Hematopoietic multipotent progenitor cell treated with erythropoietin and hydrocortisone succinate and interleukin-3 and kit ligand, for 4 days (in vitro differentiated cells): Measurements from ENCODE around the gene FSTL4.
"Not testable (repeated sequence)": the region's sequence is repeated elsewhere in the genome, so short reads cannot be mapped to it uniquely, and the experiment has no call there.

Experiments
- DNase-seq: peaks from one replicate; pipeline ENCODE4 v3.0.0-alpha.2; 2015

FSTL4 gene

DNA sequence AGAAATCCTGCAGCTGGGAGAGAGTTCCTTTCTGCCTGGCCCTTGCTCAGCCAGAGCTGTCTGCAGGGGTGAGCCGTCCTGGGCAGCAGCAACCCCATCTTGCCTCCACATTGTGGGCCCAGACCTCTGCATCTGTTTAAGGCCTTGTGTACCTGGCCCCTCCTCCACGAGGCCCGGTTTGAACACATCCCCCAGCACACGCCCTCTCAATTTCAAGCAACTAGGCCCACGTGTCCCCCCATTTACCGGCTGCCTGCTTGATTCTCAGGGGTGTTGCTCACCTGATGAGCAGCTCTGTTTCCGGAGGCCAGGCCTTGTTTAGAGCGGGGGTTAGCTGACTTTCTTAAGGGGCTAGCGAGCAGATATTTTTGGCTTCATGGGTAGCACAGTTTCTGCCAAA is 378.7 kb downstream of the FSTL4 start:
- no peak for DNase-seq

DNA sequence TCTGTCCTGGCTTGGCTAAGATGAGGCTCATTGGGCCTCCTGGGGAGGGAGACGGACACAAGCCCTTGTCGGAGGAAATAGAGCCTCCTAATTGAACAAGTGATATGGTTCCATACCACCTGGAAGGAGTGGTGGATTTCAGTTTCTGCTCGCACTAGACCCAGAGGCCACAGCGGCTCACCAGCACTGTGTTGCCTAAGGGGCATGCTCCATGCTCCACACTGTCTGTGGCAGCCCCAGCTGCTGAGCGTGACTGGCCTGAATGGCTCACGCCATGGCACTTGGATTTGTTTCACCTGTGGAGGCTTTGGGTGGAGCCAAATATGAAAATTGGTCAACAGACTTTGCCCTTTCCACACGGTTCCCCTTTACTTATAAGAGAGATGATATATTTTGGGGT is 379.4 kb downstream of the FSTL4 start:
- DNase-seq: no peak

DNA sequence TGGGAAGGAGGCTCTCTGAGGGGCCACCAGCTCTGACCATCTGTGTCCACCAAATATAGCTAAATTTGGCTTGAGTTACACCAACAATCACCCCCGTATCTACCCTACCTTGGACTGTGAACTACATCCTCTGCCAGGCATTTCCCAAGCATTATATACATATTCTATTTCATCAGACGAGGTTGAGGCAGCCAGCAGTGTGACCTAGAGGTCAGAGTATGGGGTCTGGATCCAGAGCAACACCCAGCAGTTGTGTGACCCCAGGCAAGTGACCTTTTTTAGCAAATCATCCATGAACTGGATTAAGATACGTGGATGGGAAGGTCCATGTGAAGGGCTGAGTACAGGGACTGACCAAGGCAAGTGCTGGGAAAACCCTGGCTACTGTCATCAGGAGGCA is 379.9 kb downstream of the FSTL4 start:
- DNase-seq: no peak

DNA sequence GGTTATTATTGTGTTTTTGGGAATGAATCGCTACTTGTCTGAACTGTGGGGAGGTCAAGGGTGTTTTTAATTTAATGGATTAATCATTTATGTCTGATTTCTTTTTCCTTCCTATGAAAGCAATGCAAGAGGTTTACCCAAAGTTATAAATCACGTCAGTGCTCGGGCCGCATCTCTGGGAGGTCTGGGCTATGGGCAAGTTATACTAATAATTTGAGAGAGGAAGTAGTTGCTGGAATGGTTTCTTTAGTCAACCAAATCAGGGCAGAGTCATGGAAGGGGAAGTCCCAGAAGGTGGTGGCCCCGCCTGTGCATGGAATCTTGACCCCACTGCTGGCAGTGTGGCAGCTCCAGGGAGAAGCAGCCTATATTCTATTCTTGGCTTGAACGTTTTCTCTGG is 380.3 kb downstream of the FSTL4 start:
- peak; percentile 27 for DNase-seq

DNA sequence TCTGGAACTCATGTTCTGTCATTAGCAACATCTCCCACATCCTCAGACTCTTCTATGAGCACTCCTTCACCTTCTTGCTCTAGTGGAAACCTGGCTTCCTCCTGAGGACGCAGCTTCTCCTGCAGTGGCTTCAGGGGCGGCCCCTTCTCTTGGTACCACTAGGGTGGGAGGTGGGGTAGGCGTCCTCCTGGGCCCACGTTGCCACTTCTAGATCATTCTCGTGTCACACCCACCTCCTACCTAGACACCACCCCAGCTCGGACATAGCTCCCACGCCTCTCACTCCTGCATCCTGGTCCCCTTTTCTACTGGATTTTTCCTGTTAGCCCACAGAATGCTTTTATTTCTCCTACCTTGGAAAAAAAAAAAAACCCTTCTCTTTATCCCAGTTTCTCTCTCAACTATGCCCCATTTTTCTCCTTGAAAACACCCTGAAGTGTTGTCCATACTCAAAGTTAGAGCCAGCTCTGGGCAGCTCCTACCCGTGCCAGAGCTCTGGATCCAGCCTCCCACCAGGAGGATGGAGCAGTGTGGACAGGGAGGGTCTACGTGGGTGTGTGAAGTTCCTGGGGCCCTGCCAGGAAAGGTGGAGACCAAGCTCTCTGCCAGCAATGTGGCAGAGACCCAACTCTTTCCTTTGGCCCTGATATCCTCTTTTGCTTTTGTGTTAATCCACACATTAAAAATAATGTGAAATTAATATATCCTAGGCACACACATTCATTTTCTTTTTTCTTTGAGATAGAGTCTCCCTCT is 381.3 kb downstream of the FSTL4 start:
- DNase-seq: no peak

DNA sequence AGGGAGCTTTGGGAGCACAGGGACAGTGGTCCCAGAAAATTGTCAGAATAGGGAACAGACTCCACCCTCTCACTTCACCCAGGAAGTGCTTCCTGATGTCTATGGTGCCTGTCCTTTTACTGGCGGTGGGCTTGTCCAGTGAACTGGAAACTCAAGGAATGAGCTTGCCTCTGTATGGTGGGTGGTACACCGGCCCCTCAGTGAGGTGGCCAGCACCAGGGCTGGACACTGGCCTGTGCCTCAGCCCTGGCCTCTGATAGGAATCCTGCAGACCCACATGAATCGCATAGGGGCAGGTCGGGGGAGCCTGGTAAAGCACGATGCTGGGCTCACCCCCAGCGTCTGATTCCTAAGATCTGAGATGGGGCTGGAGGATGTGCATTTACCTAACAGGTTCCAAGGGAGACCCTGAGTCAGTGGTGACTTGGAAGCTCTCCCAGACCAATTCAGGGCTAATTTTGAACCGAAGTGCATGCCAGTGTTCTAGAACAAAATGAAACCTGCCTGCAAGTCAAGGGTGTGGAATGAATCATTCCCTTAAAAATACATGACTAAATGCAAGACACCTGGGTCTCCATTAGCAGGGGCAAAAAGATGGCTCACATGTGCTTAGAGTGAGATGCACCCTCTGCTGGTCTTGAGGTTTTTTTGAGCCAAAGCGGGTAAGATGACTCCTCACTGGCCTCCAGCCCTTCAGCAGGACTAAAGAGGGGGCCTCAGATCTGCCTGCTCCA is 382.2 kb downstream of the FSTL4 start:
- no peak for DNase-seq

DNA sequence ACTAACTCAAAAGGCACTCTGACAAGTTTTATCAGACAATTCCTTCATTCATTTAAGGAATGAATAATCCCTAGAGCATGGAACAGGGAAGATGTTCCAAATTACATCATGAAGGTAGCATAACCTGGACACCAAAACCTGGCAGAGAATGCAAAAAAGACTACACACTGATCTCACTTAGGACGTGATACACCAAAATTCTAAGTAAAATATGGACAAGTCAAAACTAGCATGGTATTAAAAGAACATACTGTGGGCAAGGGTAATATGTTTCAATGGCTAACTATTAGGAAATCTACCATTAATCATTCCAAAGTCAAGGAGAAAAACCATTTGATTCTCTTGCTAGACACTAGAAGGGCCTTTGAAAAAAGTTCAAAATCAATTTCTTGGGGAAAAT is 384.0 kb downstream of the FSTL4 start:
- DNase-seq: no peak

DNA sequence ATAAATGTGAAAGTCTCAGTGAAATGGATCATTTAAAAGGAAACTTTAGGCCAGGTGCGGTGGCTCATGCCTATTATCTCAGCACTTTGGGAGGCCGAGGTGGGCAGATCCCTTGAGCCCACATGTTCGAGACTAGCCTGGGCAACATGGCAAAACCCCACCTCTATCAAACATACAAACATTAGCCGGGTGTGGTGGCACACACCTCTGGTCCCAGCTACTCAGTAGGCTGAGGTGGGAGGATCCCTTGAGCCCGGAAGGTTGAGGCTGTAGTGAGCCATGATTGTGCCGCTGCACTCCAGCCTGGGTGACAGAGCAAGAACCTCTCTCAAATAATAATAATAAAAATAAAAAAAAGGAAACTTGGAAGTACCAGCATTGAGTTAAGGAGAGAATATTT is 384.4 kb downstream of the FSTL4 start:
- DNase-seq: no peak

DNA sequence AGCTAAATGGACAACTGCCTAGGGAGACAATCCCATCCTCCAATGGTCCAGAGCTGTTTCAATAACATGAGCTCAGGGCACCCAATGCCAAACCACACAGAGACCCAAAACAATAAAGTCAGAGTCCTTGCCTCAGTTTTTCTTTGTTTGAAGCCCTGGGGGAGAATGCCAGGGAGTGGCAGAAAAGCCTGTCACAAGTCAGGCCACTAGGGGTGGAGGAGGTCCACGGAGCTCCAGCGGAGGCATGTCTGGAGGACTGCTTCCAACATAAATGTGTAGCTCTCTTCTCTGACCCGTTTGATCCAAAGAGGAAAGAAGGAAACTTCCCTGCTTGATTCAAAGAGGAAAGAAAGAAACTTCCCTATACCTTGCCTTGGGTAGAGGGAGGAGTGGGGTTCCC is 385.3 kb downstream of the FSTL4 start:
- DNase-seq: no peak

DNA sequence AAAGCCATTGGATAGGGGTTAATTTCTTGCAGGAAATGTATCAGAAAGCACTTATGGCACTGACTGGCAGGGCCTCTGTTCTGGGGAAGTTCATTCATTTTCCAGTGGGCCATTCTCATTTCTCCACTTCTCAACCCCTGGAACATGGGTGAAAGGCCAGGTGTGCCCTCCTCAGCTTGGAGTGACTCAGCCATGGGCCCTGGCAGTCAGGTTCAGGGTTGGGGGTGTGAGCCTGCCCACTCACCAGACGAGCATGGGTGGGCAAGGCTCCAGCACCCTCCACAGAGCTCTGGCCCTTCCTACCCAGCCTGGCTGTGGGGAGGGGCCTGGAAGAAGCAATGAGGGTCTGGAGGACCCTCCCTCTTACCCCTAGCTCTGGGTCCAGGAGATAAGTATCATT is 386.2 kb downstream of the FSTL4 start:
- DNase-seq: no peak

DNA sequence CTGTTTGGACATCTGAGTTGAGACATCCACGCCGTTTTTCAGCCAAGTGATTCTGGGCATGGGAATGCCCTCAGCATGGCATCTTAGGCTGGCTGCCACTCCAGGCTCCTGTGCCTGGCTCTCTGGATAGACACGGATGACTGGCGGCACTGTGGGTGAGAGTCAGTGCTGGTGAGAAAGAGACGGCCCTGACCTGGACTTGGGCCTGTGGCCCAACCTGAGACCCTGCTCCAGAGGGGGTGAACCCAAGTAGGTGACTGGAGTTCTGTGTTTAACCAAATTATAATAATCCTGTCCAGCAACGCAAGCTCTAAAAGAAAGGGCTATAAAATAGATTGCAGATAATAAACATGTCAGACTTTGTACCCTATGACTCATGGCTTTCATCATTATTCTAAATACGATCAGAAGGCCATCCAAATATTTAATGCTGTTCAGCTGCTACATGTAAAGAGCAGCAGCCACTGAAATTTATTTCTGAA is 386.6 kb downstream of the FSTL4 start:
- no peak for DNase-seq

DNA sequence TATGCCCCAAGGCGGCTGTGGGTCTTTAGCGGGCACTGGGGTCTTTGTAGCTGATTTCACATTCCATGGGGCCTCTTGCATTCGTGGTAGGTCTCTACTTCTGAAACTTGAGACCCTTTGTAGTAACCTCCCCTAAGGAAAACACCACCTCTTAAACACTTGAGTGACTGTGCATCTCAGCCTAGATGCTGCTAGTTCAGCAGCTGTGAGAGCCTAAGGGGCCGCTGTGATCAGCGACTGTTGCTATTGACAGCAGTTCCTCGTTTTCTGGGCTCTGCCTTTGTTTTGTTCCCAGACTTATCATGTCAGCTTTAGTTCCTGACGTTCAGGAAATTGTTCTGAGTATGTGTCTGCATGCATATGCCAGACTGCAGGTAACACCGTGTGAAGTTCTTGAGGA is 389.4 kb downstream of the FSTL4 start:
- DNase-seq: no peak

DNA sequence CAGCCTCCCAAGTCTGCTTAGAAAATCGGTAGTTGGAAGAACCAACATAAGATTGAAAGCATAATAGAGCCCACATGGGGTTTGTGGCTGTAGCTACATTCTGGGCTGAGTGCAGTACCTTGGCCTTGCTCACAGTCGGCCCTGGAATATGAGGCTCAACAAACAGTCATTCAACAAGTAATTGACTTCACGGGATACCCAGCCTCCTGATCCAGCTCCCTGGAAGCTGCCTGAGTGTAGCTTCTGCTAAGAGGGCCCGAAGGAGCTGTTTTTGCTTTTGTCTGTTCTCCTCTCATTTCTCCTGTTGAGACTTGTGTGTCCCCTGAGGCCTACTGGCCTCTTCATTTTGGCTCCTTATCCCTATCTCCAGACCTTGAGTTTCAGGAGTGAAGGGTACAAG is 389.8 kb downstream of the FSTL4 start:
- no peak for DNase-seq

DNA sequence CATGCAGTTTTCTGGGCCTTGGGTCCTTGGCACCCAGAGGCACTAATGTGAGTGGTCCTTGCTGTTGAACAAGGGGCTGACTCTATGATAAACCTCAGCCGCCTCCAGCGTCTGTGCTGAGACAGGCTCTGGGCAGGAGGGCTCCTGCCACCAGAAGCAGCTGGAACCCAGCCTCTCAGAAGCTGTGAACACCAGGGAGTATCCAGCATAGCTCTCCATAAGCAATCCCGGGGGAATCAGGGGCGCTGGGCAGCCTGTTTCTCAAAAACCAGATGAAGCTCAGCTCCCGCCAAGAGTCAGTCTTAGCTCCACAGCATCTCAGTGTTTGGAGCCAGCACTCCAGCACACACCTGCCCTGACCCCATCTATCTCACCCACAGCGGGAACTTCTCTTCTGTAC is 390.3 kb downstream of the FSTL4 start:
- DNase-seq: no peak

DNA sequence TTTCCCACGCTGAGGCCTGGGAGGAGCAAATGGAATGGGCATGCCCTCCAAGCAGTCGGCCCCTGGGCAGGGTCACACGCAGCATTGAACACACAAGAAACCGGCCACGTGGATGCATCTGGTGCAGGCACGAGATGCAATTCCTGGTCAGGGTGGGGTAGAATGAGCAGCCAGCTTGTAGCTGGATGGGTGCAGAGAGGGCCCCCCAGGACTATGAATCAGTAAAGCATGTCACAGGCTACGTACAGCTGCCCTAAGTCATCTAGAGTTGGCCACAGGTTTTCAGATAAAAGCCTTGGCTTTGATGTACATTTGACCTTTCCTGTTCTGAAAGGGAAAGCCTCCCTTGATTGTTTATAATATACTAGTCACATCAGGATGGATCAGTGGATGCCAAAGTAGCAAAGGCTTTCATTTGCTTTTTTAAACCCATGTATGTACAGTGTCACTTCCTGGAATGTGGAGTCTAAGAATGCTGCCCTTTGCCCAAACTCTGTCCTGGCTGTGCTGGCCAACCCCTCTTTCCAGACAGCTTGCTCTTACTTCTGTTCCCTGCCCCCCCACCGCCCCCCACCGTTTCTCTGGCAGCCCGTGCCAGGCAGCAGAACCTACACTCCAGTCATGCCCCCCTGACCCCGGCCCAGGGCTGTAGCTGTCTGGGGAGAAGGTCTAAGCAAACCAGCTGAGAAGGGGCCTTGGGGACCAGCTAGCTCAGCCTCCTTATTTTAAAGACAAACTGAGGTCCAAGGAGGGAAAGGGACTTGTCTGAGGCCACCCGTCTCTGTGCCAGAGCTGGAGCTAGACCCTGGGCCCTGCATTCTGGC is 391.3 kb downstream of the FSTL4 start:
- DNase-seq: no peak

DNA sequence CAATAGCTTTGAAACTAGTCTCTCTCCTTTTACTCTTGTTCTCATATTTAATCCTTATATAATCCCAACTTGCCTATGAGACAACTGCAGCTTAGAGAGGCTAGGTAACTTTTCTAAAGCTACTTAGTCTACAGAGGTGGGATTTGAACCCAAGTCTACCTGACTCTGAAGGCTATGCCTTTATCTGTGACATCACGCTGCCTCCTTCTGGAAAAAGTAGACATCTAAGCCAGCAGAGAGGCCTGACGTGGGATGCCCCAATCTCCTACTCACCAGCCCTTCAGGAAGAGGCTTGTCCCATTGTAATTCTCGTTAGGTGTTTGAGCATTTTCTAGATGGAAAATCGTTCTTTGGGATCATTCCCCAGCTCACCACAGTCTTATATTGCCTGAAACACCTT is 393.0 kb downstream of the FSTL4 start:
- DNase-seq: no peak

DNA sequence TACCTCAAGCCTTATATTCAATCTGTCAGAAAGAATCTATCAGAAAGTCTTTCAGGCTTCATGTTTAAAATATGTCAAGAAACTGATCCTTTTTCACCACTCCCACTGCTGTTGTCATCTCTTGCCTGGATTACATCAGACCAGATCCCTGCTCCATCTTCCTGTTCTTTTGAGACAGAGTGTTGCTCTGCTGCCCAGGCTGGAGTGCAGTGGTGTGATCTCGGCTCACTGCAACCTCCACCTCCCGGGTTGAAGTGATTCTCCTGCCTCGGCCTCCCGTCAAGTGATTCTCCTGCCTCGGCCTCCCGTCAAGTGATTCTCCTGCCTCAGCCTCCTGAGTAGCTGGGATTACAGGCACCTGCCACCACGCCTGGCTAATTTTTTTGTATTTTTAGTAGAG is 396.2 kb downstream of the FSTL4 start:
- not testable (repeated sequence) for DNase-seq

DNA sequence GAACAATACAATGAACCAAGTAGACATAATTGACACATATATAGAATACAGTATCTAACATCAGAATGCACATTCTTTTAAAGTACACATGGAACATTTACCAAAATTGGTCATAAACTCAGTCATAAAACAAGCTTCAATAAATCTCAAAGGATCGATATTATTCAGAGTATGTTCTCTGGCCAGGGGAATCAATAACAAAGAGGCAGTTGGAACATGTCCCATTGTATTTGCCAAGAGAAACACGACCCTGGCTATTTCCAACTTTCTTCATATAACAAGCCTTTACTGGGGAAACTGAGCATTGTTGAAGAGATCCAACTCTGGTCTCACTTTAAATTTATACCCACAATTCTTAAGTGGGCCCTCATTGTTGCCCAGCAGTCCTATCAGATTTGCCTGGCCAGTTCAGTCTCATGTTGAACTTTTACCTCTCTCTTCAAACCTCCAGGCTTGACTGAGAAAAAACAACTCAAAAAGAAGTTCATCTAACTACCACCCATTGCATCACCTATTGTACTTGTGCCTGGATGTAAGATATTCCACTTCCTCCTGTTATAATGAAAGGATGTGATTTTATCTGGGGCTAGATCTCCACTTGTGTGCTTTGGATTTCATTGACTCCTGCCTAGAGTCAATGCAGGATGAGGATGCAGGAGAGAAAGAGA is 398.1 kb downstream of the FSTL4 start:
- DNase-seq: no peak

DNA sequence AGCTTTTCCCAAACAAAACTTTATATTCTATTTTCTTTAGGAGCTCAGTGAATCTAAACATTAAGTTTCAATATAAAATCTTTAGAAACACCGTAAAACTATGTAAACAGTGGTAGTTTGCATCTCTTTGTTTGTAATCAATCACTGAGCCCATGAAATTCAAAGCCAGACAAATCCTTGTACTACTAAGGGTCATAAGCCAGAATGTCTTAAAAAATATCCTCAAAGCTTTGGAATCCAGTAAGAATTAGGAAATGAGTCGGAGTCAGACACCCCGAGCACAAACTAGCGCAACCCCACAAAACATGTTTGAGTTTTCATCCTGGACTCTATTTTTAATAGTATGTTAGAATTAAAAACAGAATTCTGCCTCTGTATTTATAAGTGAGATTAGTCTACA is 406.7 kb downstream of the FSTL4 start:
- no peak for DNase-seq

DNA sequence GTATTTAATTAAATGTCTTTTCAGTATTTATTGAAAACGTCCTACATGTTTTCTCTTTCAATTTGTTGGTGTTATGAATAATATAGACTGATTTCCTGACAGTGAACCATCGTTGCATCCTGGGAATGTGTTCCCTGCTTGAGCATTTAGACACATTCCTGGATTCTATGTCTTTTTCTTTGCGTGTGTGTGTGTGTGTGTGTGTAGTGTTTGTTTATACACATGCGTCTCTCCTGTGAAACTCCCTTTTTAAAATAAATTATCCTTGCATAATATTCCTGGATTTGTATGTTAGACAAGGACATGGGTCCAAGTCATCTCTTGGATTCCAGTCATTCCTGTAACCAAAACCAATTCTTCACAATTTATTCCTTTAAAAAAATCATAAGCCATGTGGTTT is 407.1 kb downstream of the FSTL4 start:
- DNase-seq: no peak

DNA sequence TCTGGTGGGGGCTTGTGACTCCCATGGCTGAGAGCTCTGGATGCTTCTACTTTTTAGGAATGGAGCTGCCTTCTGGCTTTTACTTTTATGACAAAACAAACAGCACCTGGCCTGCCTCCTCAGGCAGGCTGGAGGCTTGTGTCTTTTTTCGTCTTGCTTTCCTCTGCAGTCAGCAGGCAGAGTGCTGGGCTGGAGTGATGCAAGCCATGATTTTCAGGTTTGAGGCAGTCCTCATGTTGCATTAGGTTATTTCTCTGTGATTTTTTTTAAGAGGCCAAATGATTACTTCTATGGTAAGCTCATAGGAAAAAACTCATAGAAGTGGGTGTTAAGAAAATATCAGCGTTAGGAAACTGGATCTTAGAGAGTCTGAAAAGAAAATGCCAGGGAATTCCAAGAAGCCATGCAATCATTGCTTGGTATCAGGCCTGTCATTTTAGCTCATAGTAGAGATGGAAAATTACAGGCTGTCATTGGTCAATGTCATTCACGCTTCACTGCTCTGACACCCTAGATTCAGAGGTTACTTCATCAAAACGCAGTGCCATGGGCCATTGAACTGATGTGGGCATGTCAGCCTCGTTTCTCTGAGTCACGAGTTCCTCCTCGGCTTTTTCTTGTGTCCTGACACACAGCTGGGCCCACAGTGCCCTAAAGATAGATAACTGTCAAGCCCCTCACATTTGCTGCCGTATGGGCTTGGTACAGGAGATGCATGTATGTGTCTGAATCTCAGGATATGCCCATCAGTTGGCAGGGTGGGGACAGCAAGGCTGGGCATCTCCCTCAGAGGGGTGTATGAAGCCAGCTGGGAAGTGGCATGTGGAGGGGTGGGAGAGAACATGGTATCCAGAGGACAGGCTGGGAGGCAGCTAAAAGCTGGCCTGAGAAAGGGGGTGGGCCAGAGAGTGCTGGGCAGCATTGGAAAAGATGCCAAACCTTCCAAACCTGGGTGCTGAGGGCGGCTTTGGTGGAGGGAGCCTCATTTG is 408.7 kb downstream of the FSTL4 start:
- no peak for DNase-seq
